ENCODE results near the gene EMILIN3.
"Not testable (repeated sequence)": the region's sequence is repeated elsewhere in the genome, so short reads cannot be mapped to it uniquely, and the experiment has no call there.

The EMILIN3 gene

DNA sequence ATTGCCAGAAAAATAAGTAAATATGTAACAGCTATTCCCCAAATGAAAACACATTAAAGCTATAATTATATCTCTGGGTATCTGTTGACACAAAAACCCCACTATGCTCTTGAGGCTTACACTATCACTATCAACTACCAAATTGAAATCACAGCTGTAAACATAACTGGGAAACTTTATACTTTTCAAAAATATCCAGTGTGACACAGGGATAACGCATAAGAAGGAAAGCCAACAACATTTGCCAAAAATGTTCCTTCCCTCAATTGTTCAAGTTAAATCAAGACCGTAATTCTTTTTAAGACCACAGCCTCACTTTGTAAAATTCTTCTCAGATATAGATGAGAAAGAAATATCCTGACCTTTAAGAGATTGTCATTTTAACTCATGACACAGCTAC lies 52.2 kb downstream of the EMILIN3 start:
- no peak overlapping the region for H3K27ac ChIP-seq (ENCODE audit: low read length)
- H3K9me3 ChIP-seq (ENCODE audit: insufficient read depth, low read length, severe bottlenecking) = no peaks in the 10 kb centered on the region
- no peak for TF ChIP-seq EZH2 (IDR thresholded peaks at IDR 0.05; ENCODE audit: borderline replicate concordance, low read depth, low read length, severe bottlenecking)
- TF ChIP-seq, protein P1, sequence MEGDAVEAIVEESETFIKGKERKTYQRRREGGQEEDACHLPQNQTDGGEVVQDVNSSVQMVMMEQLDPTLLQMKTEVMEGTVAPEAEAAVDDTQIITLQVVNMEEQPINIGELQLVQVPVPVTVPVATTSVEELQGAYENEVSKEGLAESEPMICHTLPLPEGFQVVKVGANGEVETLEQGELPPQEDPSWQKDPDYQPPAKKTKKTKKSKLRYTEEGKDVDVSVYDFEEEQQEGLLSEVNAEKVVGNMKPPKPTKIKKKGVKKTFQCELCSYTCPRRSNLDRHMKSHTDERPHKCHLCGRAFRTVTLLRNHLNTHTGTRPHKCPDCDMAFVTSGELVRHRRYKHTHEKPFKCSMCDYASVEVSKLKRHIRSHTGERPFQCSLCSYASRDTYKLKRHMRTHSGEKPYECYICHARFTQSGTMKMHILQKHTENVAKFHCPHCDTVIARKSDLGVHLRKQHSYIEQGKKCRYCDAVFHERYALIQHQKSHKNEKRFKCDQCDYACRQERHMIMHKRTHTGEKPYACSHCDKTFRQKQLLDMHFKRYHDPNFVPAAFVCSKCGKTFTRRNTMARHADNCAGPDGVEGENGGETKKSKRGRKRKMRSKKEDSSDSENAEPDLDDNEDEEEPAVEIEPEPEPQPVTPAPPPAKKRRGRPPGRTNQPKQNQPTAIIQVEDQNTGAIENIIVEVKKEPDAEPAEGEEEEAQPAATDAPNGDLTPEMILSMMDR (IDR thresholded peaks at IDR 0.05; ENCODE audit: borderline replicate concordance, extremely low read depth, low read length, poor library complexity, severe bottlenecking) = no peak
- no peaks in the 10 kb centered on the region for H3K36me3 ChIP-seq (ENCODE audit: insufficient read depth, low read length)
- no peak overlapping the region for H2AFZ ChIP-seq (ENCODE audit: low read depth, low read length)
- H3K4me3 ChIP-seq (ENCODE audit: low read depth in 1 of 2, low read length in 2 of 2) = no peak overlapping the region
- H3K4me1 ChIP-seq (ENCODE audit: insufficient read depth, low read length) = peaks cover 27% of the 10 kb centered on the region
- no peak overlapping the region for H3K9ac ChIP-seq (ENCODE audit: low read depth, low read length)
- no peak for ATAC-seq (ENCODE audit: insufficient read depth, low read depth)
- no peaks in the 10 kb centered on the region for H3K27me3 ChIP-seq (ENCODE audit: insufficient read depth, low read length, poor library complexity)
- no peak overlapping the region for H3K4me2 ChIP-seq (ENCODE audit: insufficient read depth, low read length)
- peaks cover 5% of the 10 kb centered on the region; the same call in 1 of the 2 replicates for H4K20me1 ChIP-seq (ENCODE audit: insufficient read depth, low read length)
- DNase-seq = no peak
- H3K79me2 ChIP-seq (ENCODE audit: insufficient read depth, low read length) = peaks cover 22% of the 10 kb centered on the region; the same call in 1 of the 2 replicates

DNA sequence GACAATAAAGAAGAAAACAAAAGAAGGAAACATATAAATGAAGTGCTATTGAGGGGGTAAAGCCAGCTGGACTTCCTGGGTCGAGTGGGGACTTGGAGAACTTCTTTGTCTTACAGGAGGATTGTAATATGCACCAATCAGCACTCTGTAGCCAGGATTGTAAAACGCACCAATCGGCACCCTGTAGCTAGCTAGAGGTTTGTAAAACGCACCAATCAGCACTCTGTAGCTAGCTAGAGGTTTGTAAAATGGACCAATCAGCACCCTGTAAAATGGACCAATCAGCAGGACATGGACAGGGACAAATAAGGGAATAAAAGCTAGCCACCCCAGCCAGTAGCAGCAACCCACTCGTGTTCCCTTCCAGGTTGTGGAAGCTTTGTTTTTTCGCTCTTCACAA lies 54.6 kb downstream of the EMILIN3 start:
- not testable (repeated sequence) for H3K36me3 ChIP-seq (ENCODE audit: insufficient read depth, low read length); ATAC-seq (ENCODE audit: insufficient read depth, low read depth); H2AFZ ChIP-seq (ENCODE audit: low read depth, low read length); H3K4me2 ChIP-seq (ENCODE audit: insufficient read depth, low read length); H3K27ac ChIP-seq (ENCODE audit: low read length); H3K9me3 ChIP-seq (ENCODE audit: insufficient read depth, low read length, severe bottlenecking); DNase-seq; H3K27me3 ChIP-seq (ENCODE audit: insufficient read depth, low read length, poor library complexity); H4K20me1 ChIP-seq (ENCODE audit: insufficient read depth, low read length); H3K9ac ChIP-seq (ENCODE audit: low read depth, low read length); H3K4me3 ChIP-seq (ENCODE audit: low read depth in 1 of 2, low read length in 2 of 2)
- Histone ChIP-seq H3K4me1 (ENCODE audit: insufficient read depth, low read length) (peaks cover 17% of the 10 kb centered on the region), H3K79me2 (ENCODE audit: insufficient read depth, low read length) (peaks cover 22% of the 10 kb centered on the region; the same call in 1 of the 2 replicates)

Data from DND-41 (cell line).